HG03460 (cell line): ENCODE measurements around the gene SPINK14.

Source experiments
- ATAC-seq: cut with Tn5 transposase; IDR thresholded peaks from one replicate; pipeline ENCODE4 v1.9.1; 2021; ENCODE audit not compliant: unreplicated experiment

Gene SPINK14

DNA sequence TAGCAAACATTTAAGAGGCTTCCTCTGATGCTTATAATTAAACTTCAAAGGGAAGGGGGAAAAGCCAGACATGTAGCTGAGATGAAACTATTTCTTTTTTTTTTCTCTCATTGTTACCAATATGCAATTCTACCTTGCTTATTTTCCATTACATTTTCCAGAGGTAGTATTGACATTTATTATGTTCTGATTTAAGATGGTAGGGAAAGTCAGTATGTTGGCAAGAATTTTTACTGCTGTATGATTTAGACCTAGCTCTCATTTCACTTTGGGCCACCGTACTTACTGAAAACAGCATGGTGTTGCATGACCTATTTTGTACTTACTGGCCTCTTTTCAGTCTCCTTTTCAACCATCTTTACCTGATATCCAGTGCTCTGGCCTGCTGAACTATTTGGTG, 24.9 kb downstream of the SPINK14 start:
- ATAC-seq, result no peak

DNA sequence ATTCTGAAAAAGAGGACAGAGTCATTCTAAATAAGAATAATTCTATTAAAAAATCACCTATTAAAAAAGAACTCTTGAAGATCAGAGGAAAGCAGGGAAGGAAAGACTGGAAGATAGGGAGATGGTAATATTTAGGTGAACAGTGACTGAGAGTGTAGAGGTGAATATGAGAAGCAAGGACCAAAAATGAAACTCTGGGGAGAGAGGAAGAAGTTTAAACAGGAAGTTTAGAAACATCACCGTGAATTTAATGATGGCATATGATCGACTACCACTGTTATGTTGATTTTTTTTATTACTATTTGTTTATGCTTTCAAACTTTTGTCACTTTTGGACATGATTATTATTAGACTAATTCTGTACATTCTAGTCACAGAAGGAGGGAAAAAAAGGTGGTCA, 32.8 kb downstream of the SPINK14 start:
- ATAC-seq, result no peak

DNA sequence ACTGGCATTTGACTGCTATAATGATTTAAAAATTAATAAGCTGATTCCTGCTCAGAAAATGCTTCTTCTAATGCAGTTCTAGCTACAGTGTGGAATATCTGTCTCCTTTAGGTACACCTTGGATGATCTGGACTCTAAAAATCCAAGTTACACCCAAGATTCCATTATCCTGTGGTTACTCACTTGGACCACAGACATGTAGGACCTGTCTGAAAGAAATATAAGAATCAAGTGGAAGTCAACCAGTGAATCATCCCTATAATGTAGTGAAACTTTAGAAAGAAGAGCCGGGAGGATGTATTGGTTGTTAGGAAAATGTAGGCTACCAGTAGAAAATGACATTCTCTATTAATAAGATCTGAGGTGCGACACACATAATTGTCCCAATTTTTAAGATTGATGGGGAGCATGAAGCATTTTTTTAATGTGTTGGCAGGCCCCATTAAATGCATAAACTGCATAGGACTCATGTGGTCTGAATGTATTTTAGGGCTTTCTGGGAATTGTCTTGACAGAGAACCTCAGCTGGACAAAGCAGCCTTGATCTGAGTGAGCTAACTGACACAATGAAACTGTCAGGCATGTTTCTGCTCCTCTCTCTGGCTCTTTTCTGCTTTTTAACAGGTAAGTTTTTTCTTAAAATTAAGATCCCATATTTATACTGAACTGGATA, 34.3 kb downstream of the SPINK14 start, which contains the start of gene SPINK6:
Gene SPINK6 (plus strand): TSS at position 512 of the 673 bp plus-strand sequence. CDS start 55 bp downstream, at position 567.
- no peak for ATAC-seq

- no peak for ATAC-seq
Observed at GRCh38 chr5:148205044-148205806, 36.9 kb downstream of the SPINK14 start.

- ATAC-seq, result no peak
Observed at GRCh38 chr5:148205865-148206264, 37.5 kb downstream of the SPINK14 start.

- ATAC-seq, result no peak
Observed at GRCh38 chr5:148206620-148207019, 38.3 kb downstream of the SPINK14 start.

DNA sequence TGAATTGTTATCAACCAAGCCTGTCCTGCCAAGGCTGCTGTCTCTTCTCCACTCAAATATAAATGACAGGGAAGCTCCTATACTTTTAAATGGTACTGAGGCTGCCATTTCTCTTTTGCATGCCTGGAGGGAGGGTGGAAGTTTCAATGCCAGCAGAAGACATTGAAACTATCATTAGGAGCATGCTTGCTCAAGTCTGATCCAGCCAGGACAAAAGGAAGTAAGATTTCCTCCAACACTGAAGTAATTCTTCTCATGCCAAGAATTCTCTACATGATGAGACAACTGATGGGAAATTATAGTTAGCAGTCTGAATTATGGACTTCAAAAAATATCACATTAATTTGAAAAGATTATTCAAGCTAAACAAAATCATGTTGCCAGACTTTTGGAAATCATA, 39.9 kb downstream of the SPINK14 start:
- no peak for ATAC-seq

DNA sequence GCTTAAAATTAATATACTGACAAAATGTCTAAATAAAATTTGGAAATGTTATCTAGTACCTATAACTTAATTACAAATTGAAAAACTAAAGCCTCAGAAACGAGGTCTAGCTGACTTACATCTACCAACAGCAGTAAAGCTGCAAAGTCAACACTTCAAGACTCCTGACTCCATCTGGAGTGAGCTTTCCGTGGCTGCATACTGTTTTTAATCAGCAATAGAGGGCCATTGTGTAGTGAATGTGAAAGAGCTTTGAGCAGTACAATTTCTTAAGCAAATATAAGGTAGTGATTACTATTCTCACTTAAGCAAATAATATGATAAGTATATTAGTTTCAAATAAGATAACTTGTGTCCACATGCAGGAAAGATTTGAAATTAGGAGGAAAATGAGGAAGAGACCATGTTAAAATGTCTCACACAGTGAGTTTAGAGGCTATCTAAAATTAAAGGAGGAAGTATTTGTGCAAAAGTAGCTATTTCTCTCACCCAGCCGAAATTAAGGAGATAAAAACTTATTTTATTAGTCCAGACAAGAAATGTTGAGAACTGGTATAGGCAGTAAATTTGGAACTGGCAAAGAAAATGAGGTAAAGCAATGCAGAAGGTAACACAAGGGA, 40.9 kb downstream of the SPINK14 start:
- no peak for ATAC-seq

GRCh38 chr5:148214665-148215185, 46.4 kb downstream of the SPINK14 start:
- no peak for ATAC-seq

- ATAC-seq, result no peak
Observed at GRCh38 chr5:148221508-148221907, 53.2 kb downstream of the SPINK14 start.

DNA sequence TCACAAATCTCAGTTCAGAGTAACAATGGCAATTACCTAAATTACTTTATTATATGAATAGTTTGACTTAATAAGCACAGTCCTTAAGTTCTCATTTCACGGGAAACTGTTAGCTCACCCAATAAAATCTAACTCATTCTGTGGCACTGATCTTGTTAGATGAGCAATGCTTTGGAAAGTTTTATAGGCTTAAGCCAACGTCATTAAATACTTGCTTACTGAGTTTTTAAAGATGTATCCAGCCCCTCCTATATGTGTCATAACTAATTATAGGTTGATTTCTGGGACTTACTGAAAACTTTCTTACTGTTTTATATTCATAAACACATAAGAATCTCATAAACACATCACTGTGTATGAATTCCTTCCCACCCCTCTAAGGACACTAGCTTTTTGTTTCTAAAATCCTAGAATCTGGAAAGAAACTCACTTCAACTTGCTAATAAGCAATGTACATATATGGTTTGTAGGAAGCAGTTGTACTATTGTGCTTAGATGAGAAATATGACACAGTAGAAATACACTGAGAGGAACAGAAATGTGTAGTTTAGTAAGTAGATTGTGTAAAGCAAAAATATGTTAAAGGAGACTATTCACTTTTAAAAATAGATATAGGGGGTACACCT, 55.9 kb downstream of the SPINK14 start:
- ATAC-seq, result no peak
